ENCODE data around the gene PSMB3.

- TF ChIP-seq POLR2A (IDR thresholded peaks at IDR 0.05) (no peak), CTCF (IDR thresholded peaks at IDR 0.05) (peak; percentile 90 to 96 (median 94))
These were observed 17.2 kb upstream of the PSMB3 start for GRCh38 chr17:38735161-38735997.

All from breast epithelium (tissue), 3 donors.